Neural cell (in vitro differentiated cells): ENCODE data around the gene RMC1.

Source experiments
- CTCF ChIP-seq: fragments of 450-650 bp; IDR thresholded peaks from 2 replicates; pipeline ENCODE4 v1.5.1; 2014; ENCODE audit warnings: antibody characterized with exemption, mild to moderate bottlenecking, moderate library complexity; ENCODE audit not compliant: poor library complexity, severe bottlenecking
- EP300 ChIP-seq: fragments of 450-650 bp; conservative IDR thresholded peaks from 2 replicates; pipeline ENCODE4 v1.6.1; 2014; ENCODE audit warnings: antibody characterized with exemption, mild to moderate bottlenecking, moderate library complexity; ENCODE audit not compliant: poor library complexity, severe bottlenecking
- EZH2 ChIP-seq: fragments of 200-600, 300-800 bp; shearing (Covaris generic), sonication (generic); IDR thresholded peaks from 2 replicates; pipeline ENCODE4 v1.6.1; 2014; ENCODE audit warnings: antibody characterized with exemption, low read length, borderline replicate concordance, mild to moderate bottlenecking; ENCODE audit not compliant: insufficient read depth, poor library complexity, severe bottlenecking
- MXI1 ChIP-seq: fragments of 450-650 bp; conservative IDR thresholded peaks from 2 replicates; pipeline ENCODE4 v1.6.1; 2014; ENCODE audit warnings: antibody characterized with exemption, mild to moderate bottlenecking; ENCODE audit not compliant: poor library complexity, severe bottlenecking
- POLR2AphosphoS5 ChIP-seq: IDR thresholded peaks from 2 replicates; pipeline ENCODE4 v1.6.1; 2012
- RAD21 ChIP-seq: fragments of 450-650 bp; conservative IDR thresholded peaks from 2 replicates; pipeline ENCODE4 v1.6.1; 2014; ENCODE audit warnings: antibody characterized with exemption, mild to moderate bottlenecking, moderate library complexity
- REST ChIP-seq: IDR thresholded peaks from 2 replicates; pipeline ENCODE4 v1.6.1; 2012; ENCODE audit warnings: borderline replicate concordance
- TAF1 ChIP-seq: IDR thresholded peaks from 2 replicates; pipeline ENCODE4 v1.6.1; 2012; ENCODE audit warnings: low read depth

- TF ChIP-seq EP300 (no peak), CTCF (no peak), MXI1 (no peak), EZH2 (no peak), RAD21 (no peak), TAF1 (no peak), POLR2AphosphoS5 (no peak), REST (no peak)
Observed at GRCh38 chr18:23459530-23459921, 43.8 kb upstream of the RMC1 start.
